Adipocyte (in vitro differentiated cells): ENCODE measurements around the gene FOXRED2.

ENCODE experiments used
- DNase-seq: peaks from one replicate; pipeline ENCODE4 v3.0.0-alpha.2; 2015; ENCODE audit warnings: low read depth
- H3K27me3 ChIP-seq: replicated peaks from 2 replicates; pipeline ENCODE4 v1.7.0; 2013; ENCODE audit warnings: mild to moderate bottlenecking, low read length, moderate library complexity; ENCODE audit not compliant: control insufficient read depth, insufficient read depth
- H3K36me3 ChIP-seq: 2 replicates; pipeline ENCODE4 v1.7.0; 2013; ENCODE audit warnings: low read length, mild to moderate bottlenecking, moderate library complexity; ENCODE audit not compliant: control insufficient read depth, insufficient read depth, severe bottlenecking
- H3K4me1 ChIP-seq: 2 replicates; pipeline ENCODE4 v1.7.0; 2013; ENCODE audit warnings: mild to moderate bottlenecking, low read length, moderate library complexity; ENCODE audit not compliant: control insufficient read depth, insufficient read depth
- H3K4me3 ChIP-seq: 2 replicates; pipeline ENCODE4 v1.7.0; 2013; ENCODE audit warnings: mild to moderate bottlenecking, low read length, moderate library complexity
- H3K9ac ChIP-seq: 2 replicates; pipeline ENCODE4 v1.7.0; 2013; ENCODE audit warnings: mild to moderate bottlenecking, low read length, moderate library complexity
- H3K9me3 ChIP-seq: 2 replicates; pipeline ENCODE4 v1.7.0; 2013; ENCODE audit warnings: mild to moderate bottlenecking, low read length, moderate library complexity; ENCODE audit not compliant: control insufficient read depth

The FOXRED2 gene

GRCh38 chr22:36486619-36487384, 20.0 kb downstream of the FOXRED2 start:
- peak; percentile 76 for DNase-seq
- peaks cover 4% of the 10 kb centered on the region for H3K36me3 ChIP-seq
- H3K9me3 ChIP-seq: no peaks in the 10 kb centered on the region
- H3K27me3 ChIP-seq: no peaks in the 10 kb centered on the region
- H3K4me3 ChIP-seq: no peak overlapping the region
- H3K4me1 ChIP-seq: peaks cover 5% of the 10 kb centered on the region
- H3K9ac ChIP-seq: no peak overlapping the region

GRCh38 chr22:36481393-36482168, 25.3 kb downstream of the FOXRED2 start, which contains the start of gene TXN2:
Gene TXN2 (minus strand): TSS chr22:36481640. CDS start chr22:36480837, 803 bp downstream.
- H3K9me3 ChIP-seq: no peaks in the 10 kb centered on the region
- DNase-seq: peak; percentile 99
- H3K9ac ChIP-seq: peak within 1 kb of the TSS; percentile 95
- H3K4me3 ChIP-seq: peak within 1 kb of the TSS; percentile 95
- no peaks in the 10 kb centered on the region for H3K27me3 ChIP-seq
- peaks cover 23% of the 10 kb centered on the region for H3K36me3 ChIP-seq
- peaks cover 14% of the 10 kb centered on the region for H3K4me1 ChIP-seq

- Histone ChIP-seq H3K4me1 (peaks cover 14% of the 10 kb centered on the region), H3K9me3 (no peaks in the 10 kb centered on the region), H3K9ac (peak overlapping the region; percentile 95), H3K27me3 (no peaks in the 10 kb centered on the region), H3K4me3 (peak overlapping the region; percentile 95), H3K36me3 (peaks cover 29% of the 10 kb centered on the region)
- DNase-seq: no peak
These were observed 25.9 kb downstream of the FOXRED2 start for GRCh38 chr22:36480941-36481392.

GRCh38 chr22:36478966-36479365, 27.9 kb downstream of the FOXRED2 start:
- Histone ChIP-seq H3K36me3 (peaks cover 49% of the 10 kb centered on the region), H3K4me1 (peaks cover 14% of the 10 kb centered on the region), H3K9ac (peak overlapping the region; percentile 49), H3K27me3 (no peaks in the 10 kb centered on the region), H3K4me3 (no peak overlapping the region), H3K9me3 (no peaks in the 10 kb centered on the region)
- no peak for DNase-seq

- DNase-seq: no peak
- Histone ChIP-seq H3K4me1 (peaks cover 12% of the 10 kb centered on the region), H3K9ac (no peak overlapping the region), H3K27me3 (no peaks in the 10 kb centered on the region), H3K36me3 (peaks cover 76% of the 10 kb centered on the region), H3K4me3 (no peak overlapping the region), H3K9me3 (no peaks in the 10 kb centered on the region)
These were observed 31.5 kb downstream of the FOXRED2 start for GRCh38 chr22:36475341-36475740.

- H3K9ac ChIP-seq: no peak overlapping the region
- peaks cover 24% of the 10 kb centered on the region for H3K4me1 ChIP-seq
- DNase-seq: no peak
- H3K36me3 ChIP-seq: peaks cover 63% of the 10 kb centered on the region
- no peaks in the 10 kb centered on the region for H3K9me3 ChIP-seq
- H3K4me3 ChIP-seq: no peak overlapping the region
- no peaks in the 10 kb centered on the region for H3K27me3 ChIP-seq
These were observed 34.2 kb downstream of the FOXRED2 start for GRCh38 chr22:36472689-36473088.

GRCh38 chr22:36471341-36471821, 35.5 kb downstream of the FOXRED2 start:
- H3K27me3 ChIP-seq: no peaks in the 10 kb centered on the region
- DNase-seq: no peak
- no peaks in the 10 kb centered on the region for H3K9me3 ChIP-seq
- H3K4me1 ChIP-seq: peaks cover 34% of the 10 kb centered on the region
- H3K36me3 ChIP-seq: peaks cover 51% of the 10 kb centered on the region
- no peak overlapping the region for H3K4me3 ChIP-seq
- peak overlapping the region; percentile 46 for H3K9ac ChIP-seq

GRCh38 chr22:36470994-36471331, 35.9 kb downstream of the FOXRED2 start:
- Histone ChIP-seq H3K4me1 (peaks cover 37% of the 10 kb centered on the region), H3K9ac (peak overlapping the region; percentile 46), H3K27me3 (no peaks in the 10 kb centered on the region), H3K4me3 (no peak overlapping the region), H3K36me3 (peaks cover 47% of the 10 kb centered on the region), H3K9me3 (no peaks in the 10 kb centered on the region)
- DNase-seq: no peak

- Histone ChIP-seq H3K4me1 (peaks cover 43% of the 10 kb centered on the region), H3K27me3 (no peaks in the 10 kb centered on the region), H3K9me3 (no peaks in the 10 kb centered on the region), H3K36me3 (peaks cover 41% of the 10 kb centered on the region), H3K4me3 (no peak overlapping the region), H3K9ac (peak overlapping the region; percentile 64)
- peak; percentile 95 for DNase-seq
These were observed 36.5 kb downstream of the FOXRED2 start for GRCh38 chr22:36470162-36470993.

GRCh38 chr22:36469094-36469710, 37.6 kb downstream of the FOXRED2 start:
- Histone ChIP-seq H3K27me3 (no peaks in the 10 kb centered on the region), H3K4me3 (no peak overlapping the region), H3K36me3 (peaks cover 30% of the 10 kb centered on the region), H3K9me3 (no peaks in the 10 kb centered on the region), H3K9ac (no peak overlapping the region), H3K4me1 (peaks cover 49% of the 10 kb centered on the region)
- no peak for DNase-seq
